Stimulated activated CD4-positive, alpha-beta T cell treated with anti-CD3 and anti-CD28 coated beads, Interleukin-1b, Interleukin-23, amount 100 ng/mL, for 4 hours (primary cell): Measurements from ENCODE around the gene USH2A.
"Not testable (repeated sequence)": the region's sequence is repeated elsewhere in the genome, so short reads cannot be mapped to it uniquely, and the experiment has no call there.

Experiments used
- DNase-seq, 2 donors: peaks; one replicate each; pipeline ENCODE4 v3.0.0-alpha.2; 2020; ENCODE audit warnings: low read depth in 2 of 2

The USH2A gene

DNA sequence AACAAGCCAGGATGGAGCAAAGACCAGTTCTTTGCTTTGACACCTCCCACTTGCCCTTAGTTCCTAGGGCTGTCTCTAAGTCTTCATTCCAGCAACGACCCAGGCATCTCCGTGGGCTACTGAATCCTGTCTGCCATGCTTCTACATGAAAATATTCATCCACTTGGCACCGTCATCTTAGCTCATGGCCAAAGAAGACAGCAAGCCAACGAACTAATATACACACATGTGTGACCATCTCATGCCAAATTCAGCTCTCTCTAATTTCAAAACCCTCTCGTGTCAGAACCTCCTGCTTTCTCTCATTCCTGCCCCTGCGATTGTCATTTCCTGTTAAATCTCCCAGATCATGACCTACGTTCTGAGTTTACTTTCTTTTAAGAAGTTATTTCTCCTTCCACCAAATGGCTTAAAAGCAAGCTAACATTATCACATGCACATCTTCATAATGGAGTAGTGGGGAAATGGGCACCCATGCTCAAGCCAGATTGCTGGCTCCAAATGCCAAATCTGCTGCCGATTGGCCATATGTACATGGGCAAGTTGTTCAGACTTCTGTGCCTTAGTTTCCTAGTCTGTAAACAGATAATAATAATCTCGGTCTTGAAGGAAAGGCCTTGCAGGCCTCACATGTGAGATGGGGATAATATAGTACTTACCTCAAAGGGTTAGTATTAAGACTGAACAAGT is 373.4 kb downstream of the USH2A start:
- DNase-seq = no peak

DNA sequence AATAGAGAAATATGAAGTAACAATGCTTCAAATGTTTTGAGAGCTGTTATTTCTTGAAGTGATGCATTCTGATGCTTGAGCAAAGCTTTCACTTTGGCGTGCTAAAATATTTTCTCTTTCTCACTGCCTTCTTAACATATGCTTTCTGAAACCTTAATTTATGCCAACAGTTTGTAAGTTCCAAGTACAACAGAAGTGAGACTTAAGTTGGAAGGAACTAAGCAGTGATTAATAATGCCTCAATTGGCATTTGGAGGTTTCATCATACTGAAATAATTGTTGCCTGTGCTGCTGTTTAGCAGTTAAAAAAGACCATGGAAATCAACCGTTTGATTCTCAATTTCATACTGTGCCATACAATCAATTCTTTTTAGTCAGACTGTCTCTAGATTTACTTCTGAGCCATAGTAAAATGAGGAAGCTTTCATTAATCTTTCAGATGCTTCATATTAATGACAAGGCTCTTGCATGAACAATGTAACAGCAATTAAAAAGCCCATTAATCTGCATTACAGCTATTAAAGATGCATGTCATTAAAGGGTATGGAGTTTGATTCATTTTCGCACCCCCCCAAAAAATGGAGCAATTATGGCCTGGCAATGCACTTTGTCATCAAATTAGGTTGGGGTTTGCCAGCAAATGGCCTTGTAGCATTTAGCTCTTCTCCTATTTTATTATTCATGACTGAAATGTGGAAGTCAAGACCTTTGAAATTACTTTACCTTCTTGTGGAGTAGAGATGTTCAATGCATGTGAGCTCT is 375.3 kb downstream of the USH2A start:
- DNase-seq = no peak

DNA sequence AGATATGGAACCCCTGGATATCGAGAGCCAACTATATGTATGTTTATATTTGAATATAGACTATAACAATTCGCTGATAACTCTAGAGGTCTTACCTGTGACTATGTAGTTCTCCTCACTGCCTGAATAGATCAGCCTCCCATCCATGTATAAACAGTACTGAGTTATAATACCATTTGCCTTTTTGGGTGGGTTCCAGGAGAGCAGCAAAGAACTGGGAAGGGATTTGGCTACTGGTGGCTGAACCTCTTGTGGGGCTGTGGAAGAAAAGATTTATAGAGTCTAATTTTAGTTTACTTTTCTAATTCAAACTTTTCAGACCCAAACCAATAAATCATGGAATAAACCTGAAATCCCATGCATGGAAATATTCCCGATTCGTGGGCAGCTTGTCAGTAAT is 376.9 kb downstream of the USH2A start:
- DNase-seq = no peak

DNA sequence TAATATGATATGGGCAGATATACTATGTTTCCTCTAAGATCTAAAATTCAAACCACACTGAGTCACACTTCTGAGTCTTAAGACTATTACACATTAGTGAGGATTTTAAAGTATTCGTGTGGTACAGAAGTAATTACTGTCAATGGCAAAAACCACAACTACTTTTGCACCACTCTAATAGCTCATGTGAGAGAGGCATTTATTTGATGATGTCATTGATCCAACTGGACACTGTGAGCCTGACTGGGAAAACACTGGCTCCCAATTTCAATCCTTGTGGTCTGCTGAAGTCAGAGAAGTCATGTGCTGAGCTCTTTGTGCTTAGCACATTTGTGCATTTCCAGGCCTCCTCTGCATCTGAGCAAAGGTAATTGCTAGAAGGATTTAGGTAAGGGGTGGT is 377.8 kb downstream of the USH2A start:
- no peak for DNase-seq

DNA sequence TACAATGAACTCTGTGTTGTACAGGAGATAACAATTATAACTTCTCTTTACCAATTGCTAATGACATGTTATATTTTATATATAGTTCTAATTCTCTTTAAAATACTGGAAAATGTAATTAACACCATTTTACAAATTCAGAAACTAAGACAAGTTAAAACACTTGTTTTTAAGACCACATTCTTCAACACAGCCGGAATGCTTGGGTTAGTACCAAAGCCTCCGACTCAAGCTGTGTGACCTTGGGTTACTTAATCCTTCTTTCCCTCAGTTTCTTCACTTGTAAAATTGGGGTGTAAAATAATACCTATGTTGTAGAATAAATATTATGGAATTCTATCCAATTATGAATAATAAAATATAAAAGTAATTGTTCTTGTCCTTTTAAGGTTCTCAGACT is 378.7 kb downstream of the USH2A start:
- DNase-seq = no peak

DNA sequence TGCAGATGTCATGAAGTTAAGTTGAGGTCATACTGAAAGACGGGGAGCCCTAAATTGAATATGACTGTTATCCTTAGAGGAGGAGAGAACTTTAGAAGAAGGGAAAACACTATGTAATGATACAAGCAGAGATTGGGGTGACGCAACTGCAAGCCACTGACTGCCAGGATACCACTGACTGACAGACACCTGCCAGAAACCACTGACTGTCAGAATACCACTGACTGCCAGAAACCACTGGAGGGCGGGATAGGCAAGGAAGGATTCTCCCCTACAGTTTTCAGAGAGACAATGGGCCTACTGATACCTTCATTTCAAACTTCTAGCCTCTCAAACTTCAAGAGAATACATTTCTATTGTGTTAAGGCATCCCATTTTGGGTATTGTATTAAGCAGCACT is 388.7 kb downstream of the USH2A start:
- no peak for DNase-seq

DNA sequence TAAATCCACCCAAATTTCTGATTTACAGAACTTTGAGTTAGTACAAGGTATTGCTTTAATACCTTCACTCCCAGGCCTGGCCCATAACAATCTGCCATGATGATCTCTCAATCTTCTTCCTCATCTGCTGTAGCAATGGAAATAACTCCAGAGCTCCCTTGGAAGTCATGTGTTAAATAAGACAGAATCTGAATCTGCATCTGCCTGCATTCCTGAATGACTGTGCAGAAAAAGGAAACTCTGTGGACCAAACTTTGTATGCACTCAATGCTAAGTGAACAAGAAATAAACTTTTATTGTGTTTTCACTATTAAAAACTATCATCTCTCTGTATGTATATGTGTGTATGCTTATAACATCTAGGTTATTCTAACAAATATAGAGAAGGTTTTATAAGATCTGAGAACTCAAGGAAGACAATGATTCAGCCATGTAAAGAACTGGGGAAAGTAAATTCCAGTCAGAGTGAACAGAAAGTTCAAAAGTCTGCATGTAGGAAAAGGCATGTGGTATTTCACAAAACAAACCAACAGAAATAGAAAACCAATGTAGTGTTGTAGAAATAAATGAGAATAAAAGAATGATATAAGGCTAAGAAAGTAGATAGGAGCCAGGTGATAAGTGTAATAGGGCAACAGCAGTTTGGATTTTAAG is 390.2 kb downstream of the USH2A start:
- DNase-seq = no peak

DNA sequence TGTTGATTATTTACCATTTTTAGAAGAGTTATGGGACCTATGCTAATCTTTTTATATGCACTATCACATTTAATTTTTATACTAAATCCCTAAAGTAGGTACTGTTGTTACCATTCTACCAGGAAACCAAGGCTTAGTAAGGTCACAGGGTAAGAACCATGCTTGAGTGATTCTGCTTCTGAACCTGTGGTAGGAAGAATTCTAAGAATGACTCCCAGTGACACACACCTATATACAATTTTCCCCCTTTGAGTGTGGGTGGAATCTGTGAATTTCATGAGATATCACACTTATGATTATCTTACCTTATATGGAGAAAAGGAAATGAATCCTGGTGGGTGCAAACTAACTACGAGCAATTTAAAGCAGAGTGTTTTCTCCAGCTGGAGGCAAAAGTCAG is 391.0 kb downstream of the USH2A start:
- DNase-seq = no peak

DNA sequence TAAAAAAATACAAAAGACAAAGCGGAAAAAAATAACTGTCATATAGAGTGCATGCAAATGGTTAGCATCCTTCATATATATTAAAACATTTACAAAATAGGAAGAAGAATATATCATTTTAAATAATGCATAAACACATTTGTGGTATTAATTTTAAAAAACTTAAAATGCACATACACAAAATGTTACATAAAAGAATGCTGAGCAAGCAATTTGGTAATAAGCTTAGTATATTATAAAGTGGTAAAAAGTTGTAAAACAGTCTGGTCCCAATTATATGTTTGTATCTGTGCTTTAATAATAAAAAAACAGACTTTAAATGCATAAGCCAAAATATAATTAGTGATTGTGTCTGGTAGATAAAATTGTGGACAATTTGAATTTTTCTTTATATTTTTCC is 394.6 kb downstream of the USH2A start:
- DNase-seq = no peak

DNA sequence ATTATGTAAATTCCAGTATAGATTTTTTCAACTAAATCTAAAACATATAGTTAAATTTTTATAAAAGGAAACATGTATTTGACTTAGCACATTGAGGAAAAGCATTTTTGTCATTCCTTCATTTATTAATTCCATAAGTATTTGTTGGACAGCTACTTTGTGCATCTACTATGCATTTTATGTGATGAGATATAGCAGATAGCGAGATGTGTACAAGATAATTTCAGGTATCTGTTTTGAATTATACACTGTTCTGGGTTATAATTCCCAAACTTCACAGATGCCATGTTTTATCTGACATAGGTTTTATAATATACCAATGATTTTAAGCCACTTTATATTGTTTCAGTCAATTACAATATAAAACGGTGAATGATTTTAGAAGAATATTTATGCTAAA is 398.7 kb downstream of the USH2A start:
- DNase-seq = no peak

DNA sequence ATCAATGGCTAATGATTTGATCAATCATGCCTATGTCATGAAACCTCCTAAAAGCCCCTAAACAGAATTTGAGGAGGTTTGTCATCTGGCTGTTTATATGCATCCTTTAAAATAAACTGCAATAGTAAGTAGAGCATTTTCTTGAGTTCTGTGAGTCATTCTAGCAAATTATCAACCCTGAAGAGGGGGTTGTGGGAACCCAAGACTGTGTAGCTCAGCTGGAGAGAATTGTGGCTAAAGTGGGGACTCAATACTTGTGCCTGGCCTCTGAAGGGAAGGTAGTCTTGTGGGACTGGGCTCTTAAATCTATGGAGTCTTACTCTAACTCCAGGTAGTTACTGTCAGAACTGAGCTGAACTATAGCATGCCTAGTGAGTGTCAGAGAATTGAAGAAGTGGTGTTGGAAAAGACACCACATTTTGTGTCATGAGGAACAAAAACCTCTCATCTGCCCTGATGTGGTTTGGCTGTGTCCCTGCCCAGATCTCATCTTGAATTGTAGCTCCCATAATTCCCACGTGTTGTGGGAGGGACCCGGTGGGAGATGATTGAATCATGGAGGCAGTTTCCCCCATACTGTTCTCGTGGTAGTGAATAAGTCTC is 402.4 kb downstream of the USH2A start:
- DNase-seq = no peak

DNA sequence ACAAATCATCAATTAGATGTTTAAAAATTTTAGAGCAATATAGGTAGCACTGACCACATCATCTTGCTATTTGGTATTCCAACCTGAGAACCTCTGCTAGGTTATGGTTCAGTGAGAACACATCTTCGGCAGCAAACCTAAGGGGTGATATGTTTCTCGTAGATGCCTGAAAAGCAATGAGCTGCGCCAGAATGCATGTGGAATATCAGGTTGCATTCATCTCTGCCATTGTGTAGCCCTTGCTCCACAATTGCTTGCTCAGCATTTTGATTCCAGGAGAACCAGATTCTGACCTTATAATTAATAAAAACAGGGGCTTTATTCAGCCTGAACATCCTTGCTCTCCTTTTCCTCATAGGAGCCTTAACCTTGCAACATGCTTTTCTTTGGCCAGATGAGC is 408.1 kb downstream of the USH2A start:
- DNase-seq = no peak

DNA sequence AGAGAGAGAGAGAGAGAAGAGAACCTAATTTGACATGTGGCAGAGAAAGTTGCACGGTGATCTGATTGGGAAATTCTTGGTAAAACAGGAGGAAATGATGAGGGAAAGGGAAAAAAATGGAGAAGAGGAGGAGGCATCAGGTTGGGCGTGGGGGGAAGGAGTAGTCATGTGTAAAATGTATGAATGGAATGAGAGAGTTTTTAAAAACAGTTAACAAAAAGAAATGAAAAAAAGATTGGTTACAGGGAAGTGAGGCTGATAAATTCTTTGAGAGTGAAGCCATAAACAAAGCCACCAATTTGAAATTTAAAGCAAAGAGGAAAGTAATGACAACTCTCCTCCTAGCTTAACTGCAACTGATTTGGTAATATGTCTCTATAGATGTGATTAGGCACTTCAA is 409.2 kb downstream of the USH2A start:
- no peak for DNase-seq

DNA sequence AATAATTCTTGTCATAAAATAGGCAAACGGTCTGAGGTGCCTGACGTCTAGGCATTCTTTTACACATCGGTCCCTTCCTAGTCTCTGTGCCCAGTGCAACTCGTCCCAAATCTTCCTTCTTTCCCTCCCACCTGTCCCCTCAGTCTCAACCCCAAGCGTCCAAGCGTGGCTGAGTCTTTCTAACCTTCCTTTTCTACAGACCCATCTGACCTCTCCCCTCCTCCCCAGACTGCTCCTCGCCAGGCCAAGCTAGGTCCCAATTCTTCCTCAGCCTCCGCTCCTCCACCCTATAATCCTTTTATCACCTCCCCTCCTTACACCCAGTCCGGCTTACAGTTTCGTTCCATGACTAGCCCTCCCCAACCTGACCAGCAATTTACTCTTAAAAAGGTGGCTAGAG is 413.8 kb downstream of the USH2A start:
- DNase-seq = not testable (repeated sequence)

DNA sequence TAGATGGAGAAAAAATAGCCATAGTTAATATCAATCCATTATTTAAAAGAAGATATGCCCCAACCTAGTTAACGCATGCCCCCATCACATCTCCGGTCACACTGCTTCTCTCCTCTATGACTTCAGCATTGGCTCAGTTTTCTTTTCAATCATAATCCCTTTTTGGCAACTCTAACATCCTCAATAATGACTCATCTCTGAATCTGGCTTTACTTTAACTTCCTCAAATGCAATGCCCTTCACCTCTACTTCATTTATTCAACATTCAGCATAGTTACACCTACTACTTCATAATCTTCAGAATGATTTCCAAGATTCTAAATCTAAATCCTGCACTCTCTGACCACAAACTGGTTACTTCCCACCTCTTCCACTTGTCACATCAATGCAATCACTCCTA is 417.3 kb downstream of the USH2A start:
- DNase-seq = no peak

DNA sequence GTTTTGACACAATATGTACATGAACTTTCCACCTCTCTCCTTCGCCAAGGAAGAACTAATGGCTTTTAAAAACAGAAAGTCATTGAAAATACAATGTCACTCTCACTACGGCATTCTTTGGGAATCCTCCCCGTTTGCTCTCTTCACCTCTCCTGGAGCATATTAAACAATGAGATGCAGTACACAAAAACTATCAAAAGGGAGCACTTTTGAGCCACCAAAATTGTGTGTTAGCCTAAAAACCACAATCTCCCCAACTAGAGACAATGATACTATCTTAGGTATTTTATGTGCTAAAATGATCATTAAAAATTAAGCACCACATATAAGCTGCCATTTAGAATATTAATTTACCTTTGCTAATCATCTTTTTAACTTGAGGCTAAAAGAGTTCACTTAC is 430.6 kb downstream of the USH2A start:
- DNase-seq = no peak

DNA sequence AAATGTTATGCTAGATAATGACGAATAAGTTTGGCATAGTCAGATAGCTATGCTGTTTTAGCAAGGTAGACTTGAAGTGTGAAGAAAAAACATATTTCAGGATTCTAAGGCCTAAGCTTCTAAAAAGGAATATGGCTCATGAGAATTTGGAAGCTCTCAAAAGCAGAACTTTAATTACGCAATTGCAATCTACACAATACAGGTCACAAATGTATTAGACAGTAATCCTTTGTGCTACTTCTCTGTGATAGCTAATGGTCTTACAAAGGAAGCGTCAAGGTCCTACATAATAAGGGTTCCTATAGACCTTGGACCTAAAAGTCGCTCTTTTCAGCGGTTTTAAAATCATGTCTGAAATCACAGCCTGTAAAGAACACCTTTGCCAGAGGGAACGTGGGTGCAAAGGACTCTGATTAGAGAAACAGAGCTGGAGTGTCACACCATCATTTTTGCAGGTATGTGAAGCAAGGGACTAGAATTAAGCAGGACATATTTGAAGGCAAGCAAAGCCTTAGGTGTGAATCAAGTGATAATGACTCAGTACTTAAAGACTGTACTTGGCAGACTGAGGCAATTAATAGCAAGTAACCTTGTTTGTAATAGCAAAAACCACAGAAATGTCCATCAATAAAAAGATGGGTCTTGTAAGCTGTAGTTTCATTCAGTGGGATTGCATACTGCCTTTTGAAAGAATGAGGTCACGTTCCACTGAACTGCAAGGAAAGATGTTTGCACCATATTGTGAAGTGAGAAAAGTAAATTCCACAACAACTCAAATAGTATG is 436.0 kb downstream of the USH2A start:
- no peak for DNase-seq

DNA sequence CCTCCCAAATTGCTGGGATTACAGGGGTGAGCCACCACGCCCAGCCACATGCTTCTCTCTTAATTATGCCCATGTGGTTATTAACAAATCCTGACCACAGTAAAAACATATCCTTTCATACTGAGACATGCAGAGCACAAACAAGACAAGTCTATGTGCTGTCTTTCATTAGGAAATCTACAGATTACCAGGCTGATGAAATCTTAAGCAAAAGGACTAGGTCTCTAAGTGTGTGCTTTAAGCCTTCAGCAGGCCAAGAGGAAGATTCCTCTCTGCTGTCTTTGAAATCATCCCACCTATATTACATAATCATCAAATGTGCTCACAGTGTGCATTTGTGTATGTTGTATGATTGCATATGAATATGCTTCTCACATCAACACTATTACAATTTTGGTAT is 436.8 kb downstream of the USH2A start:
- no peak for DNase-seq

DNA sequence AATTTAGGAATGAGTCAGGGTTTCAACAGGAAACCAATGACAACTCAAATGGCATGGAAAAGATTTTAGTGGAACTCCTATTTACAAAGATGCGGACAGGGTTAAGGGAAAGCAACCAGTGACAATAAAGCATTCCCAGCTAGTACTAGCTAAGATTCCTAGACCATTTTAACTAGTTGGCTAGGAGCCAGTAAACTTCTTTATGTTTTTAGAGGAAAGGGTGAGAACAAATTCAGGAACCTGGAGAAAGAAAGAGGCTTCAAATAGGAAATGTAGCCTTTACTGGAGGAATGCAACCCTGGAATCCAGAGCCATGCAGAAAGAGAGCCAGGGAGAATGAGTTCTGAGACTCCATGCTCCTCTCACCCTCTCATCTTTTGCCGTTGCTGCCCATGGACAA is 439.6 kb downstream of the USH2A start:
- DNase-seq = no peak

DNA sequence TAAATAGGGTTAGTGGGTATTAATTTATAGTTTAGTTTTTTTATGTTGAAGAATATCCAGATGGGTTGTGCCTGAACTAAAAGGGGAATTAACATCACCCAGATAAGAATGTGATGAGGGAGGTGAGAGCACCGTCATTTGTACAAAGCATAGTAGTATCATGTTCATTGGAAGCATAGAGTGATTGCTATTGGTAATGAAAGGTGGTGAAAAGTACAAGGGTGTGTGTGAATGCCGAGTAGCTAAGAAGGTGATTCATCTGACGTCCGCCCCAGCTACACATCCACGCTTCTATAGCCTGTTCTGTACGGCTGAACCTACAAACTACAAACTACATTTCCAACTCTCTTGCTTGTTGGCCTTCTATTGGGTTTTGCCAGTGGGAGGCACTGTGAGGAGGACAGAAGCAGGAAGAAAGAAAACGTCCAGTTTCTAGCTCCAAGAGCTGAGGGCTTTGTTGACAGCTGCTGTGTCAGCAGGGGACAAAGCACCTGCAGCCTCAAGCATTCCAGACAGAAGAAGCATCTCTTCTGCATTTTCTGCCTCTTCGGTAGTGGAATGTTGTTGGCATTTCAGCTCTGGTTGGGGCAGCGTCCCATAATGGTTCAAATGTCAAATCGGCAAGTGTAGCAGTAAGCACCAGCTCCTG is 451.3 kb downstream of the USH2A start:
- no peak for DNase-seq

DNA sequence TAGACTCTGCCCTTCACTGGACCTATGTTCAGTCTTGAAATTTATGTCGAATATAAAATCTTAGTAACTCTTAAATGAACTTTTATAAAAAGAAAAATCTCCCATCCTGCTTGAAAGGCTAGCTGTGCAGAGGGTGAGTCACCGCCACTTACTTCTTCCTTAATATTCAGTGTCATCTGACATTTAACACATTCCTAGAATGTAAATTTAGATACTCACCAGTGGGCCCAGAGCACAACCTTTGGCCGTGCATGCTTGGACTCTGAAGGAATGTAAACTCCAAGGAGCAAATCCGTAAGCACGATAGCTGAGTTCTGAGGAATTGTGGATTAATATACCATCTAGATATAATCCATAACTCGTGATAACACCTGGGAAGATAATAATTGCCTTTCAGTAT is 452.8 kb downstream of the USH2A start:
- no peak for DNase-seq
